ENCODE results near the gene PTPRT. TPM values are rescaled to one million over a fixed set of nuclear protein-coding genes. Genes with fewer than 3 reads are reported as not detected.

The PTPRT gene
- total RNA-seq, 4 donors from 2014 or later: 0.63 to 2.2 (median 1.8) TPM

GRCh38 chr20:42193119-42193518 lies 996.6 kb downstream of the PTPRT start:
- DNase-seq (ENCODE audit: low spot score) (no peak), ATAC-seq (ENCODE audit: low FRiP score) (no peak)
- no peak for TF ChIP-seq CTCF (IDR thresholded peaks at IDR 0.05)

GRCh38 chr20:42192321-42192720 lies 997.4 kb downstream of the PTPRT start:
- TF ChIP-seq CTCF (IDR thresholded peaks at IDR 0.05): no peak
- DNase-seq (ENCODE audit: low spot score) (no peak), ATAC-seq (ENCODE audit: low FRiP score) (no peak)

- DNase-seq (ENCODE audit: low spot score) (no peak), ATAC-seq (ENCODE audit: low FRiP score) (no peak)
- TF ChIP-seq CTCF (IDR thresholded peaks at IDR 0.05): no peak
Observed at GRCh38 chr20:42191140-42191860, 998.4 kb downstream of the PTPRT start.

- no peak for DNase-seq (ENCODE audit: low spot score)
- ATAC-seq (ENCODE audit: low FRiP score): no peak
- no peak for TF ChIP-seq CTCF (IDR thresholded peaks at IDR 0.05)
Observed at GRCh38 chr20:42190084-42190483, 999.6 kb downstream of the PTPRT start.

GRCh38 chr20:42186337-42186736 lies 1003.4 kb downstream of the PTPRT start:
- no peak for ATAC-seq (ENCODE audit: low FRiP score)
- no peak for DNase-seq (ENCODE audit: low spot score)
- TF ChIP-seq CTCF (IDR thresholded peaks at IDR 0.05): no peak

GRCh38 chr20:42183147-42183546 lies 1006.6 kb downstream of the PTPRT start:
- DNase-seq (ENCODE audit: low spot score) (no peak), ATAC-seq (ENCODE audit: low FRiP score) (no peak)
- TF ChIP-seq CTCF (IDR thresholded peaks at IDR 0.05): no peak

- no peak for TF ChIP-seq CTCF (IDR thresholded peaks at IDR 0.05)
- ATAC-seq (ENCODE audit: low FRiP score): no peak
Observed at GRCh38 chr20:42181064-42181463, 1008.6 kb downstream of the PTPRT start.

More at GRCh38 chr20:42181064-42181463, 1008.6 kb downstream of the PTPRT start:
- DNase-seq (ENCODE audit: low spot score): no peak
